ENCODE results near the gene ADGRG4.
"Not testable (repeated sequence)": the region's sequence is repeated elsewhere in the genome, so short reads cannot be mapped to it uniquely, and the experiment has no call there.

The ADGRG4 gene, protein sequence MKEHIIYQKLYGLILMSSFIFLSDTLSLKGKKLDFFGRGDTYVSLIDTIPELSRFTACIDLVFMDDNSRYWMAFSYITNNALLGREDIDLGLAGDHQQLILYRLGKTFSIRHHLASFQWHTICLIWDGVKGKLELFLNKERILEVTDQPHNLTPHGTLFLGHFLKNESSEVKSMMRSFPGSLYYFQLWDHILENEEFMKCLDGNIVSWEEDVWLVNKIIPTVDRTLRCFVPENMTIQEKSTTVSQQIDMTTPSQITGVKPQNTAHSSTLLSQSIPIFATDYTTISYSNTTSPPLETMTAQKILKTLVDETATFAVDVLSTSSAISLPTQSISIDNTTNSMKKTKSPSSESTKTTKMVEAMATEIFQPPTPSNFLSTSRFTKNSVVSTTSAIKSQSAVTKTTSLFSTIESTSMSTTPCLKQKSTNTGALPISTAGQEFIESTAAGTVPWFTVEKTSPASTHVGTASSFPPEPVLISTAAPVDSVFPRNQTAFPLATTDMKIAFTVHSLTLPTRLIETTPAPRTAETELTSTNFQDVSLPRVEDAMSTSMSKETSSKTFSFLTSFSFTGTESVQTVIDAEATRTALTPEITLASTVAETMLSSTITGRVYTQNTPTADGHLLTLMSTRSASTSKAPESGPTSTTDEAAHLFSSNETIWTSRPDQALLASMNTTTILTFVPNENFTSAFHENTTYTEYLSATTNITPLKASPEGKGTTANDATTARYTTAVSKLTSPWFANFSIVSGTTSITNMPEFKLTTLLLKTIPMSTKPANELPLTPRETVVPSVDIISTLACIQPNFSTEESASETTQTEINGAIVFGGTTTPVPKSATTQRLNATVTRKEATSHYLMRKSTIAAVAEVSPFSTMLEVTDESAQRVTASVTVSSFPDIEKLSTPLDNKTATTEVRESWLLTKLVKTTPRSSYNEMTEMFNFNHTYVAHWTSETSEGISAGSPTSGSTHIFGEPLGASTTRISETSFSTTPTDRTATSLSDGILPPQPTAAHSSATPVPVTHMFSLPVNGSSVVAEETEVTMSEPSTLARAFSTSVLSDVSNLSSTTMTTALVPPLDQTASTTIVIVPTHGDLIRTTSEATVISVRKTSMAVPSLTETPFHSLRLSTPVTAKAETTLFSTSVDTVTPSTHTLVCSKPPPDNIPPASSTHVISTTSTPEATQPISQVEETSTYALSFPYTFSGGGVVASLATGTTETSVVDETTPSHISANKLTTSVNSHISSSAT (N-terminal part only)

GRCh38 chrX:136300721-136301120 lies at the start of gene ADGRG4:
Gene ADGRG4 (plus strand): TSS chrX:136300963. CDS start chrX:136308778, 7,815 bp downstream.
- not testable (repeated sequence) for DNase-seq (ENCODE audit: low spot score)

DNA sequence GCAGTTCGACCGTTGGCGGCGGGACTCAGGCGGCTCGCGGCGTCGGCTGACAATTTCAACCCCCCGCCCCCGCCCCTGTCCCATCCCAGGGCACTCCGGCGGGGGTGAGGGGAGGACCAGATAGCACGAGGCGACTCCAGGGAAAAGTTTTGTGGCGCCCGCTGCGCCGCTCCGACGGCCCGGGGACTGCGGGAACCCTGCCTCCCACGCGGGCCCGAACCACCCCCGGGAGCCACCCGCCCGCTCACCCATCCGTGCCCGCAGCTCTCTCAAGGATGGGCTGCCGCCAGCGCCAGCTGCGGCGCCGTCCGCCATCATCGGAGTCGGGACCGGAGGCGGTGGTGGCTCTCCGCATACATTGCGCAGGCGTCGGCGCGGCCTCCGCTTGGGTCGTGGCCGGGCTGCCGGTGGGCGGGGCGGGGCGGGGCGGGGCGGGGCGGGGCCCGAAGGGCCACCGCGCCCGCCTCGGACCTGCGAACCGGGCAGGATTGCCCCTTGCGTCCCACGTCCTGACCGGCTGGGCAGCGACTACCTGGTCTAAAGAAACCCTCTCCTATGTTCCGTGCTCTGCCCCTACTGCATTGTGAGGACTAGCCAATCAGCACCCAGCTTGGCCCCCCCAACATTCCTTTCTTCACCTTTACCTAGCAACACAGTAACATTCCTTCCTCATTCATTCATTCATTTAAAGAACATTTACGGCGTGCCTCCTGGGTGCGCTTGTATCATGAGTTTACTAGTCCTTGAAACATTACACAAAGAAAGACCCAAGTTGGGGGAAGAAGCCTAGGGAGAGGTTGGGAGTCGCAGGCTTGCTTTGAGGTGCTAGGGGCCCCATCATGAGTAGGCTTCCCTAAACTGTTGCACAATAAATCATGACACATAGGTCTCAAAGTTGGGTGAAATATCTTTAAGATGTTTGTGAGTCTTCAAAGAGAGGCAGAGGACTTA lies 49.4 kb upstream of the ADGRG4 start, which contains the start of gene MAP7D3:
Gene MAP7D3, minus strand, starts transcription at position 360 of the 951 bp plus-strand sequence. Its CDS starts 42 bp downstream, at position 318.
- peak; percentile 42 for DNase-seq (ENCODE audit: low spot score)

- DNase-seq (ENCODE audit: low spot score), result no peak
Measured at GRCh38 chrX:136255541-136255940, 45.2 kb upstream of the ADGRG4 start.

- no peak for DNase-seq (ENCODE audit: low spot score)
Measured at GRCh38 chrX:136256026-136256425, 44.7 kb upstream of the ADGRG4 start.

DNA sequence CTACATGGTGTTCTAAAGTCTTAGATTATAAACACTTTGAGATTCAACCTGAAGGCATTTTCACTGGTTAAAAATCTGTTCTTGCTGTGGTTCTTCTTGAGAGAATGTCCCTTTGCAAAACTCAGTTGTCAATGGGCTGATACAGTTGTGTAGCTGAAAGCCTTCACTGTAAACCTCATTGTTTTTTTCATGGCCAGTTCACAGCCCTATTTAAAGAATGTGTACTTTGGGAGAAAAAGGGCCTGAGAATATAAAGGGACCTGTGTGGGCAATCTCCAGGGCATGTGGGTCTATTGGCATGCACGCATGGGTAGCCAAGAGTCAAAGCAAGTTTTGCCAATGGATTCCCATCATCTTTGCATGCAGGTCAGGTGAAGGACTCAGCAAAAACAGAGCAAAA lies 41.8 kb upstream of the ADGRG4 start:
- no peak for DNase-seq (ENCODE audit: low spot score)

DNA sequence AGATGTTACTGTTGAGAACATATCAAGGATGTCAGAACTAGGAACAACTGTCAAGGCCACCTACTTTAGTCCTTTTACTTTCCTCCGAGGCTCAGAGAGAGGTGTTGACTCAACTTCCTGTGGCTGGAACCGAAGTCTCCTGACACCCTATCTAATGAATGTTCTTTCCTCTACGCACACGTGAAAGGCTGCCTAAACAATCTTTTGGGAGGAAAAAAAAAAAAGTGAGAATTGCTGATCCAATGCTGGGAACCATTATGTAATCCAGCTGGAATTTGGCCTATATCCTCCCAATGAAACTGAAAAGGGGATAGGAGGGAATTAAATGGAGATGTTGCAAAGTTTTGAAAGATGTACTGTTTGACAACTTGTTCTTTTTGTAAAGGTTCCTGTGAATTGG lies 41.2 kb upstream of the ADGRG4 start:
- DNase-seq (ENCODE audit: low spot score), result no peak

GRCh38 chrX:136260776-136261175 lies 40.0 kb upstream of the ADGRG4 start:
- DNase-seq (ENCODE audit: low spot score), result no peak

DNA sequence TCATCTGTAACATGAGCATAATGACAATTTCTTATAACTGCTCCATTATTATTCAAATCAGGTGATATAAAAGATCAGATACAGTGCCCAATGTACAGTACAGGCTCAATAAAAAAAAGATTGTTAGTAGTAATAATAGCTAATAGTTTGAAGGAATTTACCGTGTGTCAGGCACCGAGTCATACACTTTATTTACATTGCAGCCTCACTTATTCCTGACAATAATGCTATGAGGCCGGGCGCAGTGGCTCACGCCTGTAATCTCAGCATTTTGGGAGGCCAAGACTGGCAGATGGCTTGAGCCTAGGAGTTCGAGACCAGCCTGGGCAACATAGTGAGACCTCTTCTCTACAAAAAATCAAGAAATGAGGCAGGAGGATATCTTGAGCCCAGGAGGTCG lies 39.4 kb upstream of the ADGRG4 start:
- DNase-seq (ENCODE audit: low spot score), result no peak

- DNase-seq (ENCODE audit: low spot score), result no peak
Measured at GRCh38 chrX:136262243-136262642, 38.5 kb upstream of the ADGRG4 start.

DNA sequence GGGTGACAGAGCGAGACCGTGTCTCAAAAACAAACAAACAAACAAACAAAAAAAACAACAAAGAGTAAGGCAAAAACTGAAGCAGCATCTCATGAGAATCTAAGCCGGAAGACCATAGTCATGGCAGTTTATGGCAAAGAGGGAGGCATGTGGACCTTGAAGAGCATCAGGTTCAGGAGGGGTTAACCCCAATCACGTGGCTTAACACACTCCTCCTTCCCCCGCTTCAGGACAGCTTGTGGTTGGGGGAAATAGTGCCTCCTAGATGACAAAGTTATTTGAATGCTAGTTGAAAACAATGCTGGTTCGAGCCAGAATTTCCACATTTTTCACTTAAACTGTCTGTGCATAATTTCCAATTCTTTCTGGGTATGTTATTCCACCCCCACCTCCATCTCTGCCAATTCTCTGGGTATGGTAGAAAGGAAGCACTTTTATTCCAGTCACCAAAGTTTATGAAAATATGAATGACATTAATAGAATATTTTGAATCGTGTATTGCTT lies 37.9 kb upstream of the ADGRG4 start:
- DNase-seq (ENCODE audit: low spot score), result no peak

DNA sequence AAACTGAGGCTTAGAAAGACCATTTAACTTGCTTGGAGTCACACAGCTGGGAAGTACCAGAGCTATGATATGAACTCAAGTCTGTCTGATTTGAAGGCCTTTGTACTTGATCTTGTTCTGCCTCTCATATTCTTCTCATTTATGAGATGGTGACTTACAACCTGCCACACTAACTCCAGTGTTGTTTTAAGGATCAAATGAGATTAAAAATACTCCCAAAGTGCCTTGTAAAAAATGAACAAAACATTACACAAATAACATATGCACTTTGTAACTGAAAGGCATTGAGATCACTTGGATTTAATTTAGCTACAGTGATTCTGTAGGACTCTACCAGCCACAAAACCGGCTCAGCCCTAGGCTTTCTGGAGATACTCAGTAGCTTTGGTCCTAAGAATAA lies 33.9 kb upstream of the ADGRG4 start:
- DNase-seq (ENCODE audit: low spot score), result no peak

DNA sequence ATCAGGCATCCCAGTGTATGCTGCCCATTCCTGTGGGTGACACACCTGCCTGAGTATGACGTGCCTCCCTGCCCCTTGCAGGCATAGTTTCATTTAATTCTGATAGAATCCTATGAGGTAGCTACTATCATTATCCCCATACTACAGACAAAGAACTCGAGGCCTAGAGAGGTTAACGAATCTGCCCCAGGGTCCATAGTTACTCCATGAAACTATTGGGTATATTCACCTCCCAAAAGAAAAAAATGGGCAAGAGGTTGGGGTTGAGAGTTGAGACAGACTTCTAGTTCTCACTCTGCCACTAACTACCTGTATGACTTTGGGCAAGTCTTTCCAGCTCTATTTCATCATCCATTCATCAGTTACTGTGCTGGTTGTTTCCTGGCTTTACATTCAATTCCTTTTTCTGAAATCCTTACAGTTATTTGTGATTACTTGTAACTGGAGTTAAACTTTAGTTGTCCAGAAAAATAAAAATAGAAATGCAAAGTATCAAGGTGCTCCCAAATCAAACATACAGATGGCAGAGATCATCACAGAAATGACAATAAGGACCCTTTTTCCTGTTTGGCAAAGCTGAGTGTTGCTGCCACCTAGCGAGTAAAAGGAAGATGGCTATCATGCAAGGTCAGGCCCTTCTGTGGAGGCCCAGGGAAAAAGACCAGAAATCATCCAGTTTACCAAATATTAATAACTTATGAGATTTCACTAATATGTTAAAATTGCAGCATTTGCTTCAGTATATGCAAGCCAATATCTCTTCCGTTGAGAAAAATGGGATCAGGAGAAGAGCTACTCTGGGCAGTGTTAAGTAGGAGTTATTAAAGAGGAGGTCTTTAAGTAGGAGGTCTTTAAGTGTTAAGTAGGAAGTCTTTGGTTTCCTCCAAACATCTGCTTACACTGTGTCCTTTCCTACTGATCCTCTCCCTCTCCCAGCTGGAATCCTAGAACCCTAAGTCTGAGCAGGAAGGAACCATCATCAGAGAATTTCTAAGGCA lies 32.4 kb upstream of the ADGRG4 start:
- DNase-seq (ENCODE audit: low spot score), result peak; percentile 40

GRCh38 chrX:136269921-136270320 lies 30.8 kb upstream of the ADGRG4 start:
- DNase-seq (ENCODE audit: low spot score), result no peak

DNA sequence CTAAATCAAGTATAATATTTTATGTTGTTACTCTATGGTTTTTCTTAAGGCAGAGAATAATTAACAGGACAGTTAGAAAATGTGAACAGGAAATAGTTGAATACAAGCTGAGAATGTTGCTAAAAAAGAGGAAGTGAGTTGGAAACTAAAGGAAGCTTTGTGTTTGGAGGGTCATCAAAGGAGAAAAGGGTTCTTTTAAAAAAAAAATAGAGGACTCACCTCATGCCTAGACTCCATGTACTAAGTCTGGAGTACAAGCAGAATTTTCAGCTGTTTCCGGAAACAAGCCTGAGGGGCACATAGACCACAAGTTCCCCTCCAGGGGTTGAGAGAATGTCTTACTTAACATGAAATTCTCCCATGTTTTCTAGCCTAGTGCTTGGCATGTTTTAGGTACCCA lies 29.5 kb upstream of the ADGRG4 start:
- no peak for DNase-seq (ENCODE audit: low spot score)

DNA sequence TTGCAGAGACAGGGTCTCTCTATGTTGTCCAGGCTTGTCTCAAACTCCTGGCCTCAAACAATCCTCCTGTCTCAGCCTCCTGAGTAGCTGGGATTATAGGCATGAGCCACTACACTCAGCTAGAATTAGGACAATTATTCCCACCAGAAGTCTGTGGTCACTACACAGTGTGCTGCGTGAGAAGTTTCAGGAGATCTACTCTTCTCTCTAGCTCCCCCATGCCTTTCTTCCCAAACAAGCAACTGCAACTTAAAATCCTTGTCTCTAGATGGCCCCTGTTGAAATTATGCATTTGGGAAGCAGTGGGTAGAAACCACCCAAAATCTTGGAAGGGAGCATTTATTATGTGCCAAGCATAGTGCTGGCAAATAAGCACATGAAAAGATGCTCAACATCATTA lies 28.4 kb upstream of the ADGRG4 start:
- DNase-seq (ENCODE audit: low spot score), result no peak

DNA sequence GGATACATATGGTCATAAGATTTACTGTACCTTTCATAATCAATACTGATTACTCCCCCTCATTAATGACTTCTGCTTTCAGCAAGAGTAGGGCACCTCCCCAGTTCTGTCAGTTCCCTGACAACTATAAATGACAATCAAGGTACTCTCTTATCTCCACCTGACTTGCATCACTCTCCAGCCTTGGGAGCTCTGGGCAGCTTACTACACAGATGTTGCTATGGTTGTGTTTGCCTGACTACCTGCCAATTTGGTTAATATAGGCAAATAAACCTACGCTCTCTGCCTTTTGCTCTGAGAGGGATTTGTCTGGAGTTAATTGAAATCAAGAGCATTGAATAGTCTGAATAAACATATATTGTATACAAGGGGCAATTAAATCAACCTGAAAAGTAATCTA lies 26.8 kb upstream of the ADGRG4 start:
- DNase-seq (ENCODE audit: low spot score), result no peak

DNA sequence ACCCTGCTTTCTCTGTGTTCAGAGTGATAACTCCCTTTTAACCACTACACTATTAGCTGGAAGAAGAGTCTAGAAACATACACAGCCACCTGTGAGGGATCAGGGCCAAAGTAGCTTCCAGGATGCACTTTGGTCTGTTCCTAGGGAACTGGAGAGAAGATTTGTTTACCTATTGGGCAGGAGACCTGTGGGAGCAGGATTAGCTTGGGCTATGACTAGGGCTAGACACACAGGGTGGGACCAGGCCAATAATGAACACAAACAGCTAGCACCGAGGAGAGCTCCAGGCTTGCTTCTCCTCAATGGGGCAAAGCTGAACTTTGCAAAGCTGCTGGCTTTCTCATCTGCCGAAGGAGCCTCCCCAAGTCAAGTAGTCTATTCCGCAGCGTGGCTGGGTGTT lies 25.2 kb upstream of the ADGRG4 start:
- DNase-seq (ENCODE audit: low spot score), result no peak

DNA sequence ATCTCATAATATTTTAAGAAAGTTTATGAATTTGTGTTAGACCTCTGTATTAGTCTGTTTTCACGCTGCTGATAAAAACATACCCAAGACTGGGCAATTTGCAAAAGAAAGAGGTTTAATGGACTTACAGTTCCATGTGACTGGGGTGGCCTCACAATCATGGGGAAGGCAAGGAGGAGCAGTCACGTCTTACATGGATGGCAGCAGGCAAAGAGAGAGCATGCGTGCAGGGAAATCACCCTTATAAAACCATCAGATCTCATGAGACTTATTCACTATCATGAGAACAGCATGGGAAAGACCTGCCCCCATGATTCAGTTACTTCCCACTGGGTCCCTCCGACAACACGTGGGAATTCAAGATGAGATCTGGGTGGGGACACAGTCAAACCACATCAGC lies 14.4 kb upstream of the ADGRG4 start:
- DNase-seq (ENCODE audit: low spot score), result not testable (repeated sequence)

DNA sequence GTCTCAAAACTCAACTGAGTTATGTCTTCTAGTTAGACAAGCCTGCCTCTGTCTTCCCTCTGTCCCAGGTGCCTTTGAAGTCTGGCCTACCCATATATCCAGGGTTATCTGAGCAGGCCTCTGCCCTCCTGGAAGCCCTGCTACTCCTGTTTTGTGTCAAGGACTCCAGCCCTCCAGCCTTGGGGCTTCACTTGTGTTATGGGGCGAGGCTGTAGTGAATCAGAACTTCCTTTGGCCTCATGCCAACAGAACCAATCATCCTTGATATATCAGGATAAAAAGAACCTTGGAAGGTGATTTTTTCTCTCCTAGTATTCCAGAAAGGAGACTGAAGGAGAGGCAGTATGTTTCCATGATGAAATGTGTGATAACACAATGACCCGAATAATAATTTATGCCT lies 8.9 kb upstream of the ADGRG4 start:
- DNase-seq (ENCODE audit: low spot score), result no peak

DNA sequence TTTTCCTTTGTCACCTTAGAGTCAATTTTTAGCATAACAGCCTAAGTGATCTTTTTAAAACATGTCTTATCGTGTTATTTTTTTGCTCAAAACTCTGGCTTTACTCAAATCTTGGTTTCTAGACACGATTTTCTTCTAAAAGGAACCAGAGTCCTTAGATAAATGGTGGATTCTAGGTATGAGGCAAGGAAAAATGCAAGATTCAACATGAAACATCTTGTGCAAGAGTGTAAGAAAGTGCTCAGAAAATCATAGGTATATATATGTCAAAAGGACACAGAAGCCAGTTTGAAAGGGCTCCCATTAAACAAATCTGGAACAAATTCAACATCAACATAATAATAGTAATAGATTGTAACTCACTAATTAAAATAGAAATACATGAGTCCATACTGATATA lies 8.1 kb upstream of the ADGRG4 start:
- no peak for DNase-seq (ENCODE audit: low spot score)

Measured in globus pallidus (tissue), 1 donor.